Upper lobe of left lung (tissue), 6 donors: Measurements from ENCODE around the gene CDKN1B. TPM values are rescaled to one million over a fixed set of nuclear protein-coding genes. Genes with fewer than 3 reads are reported as not detected.

Experiments used
- ATAC-seq, 2 donors: fragments of 200-7000 bp; cut with Tn5 transposase; one replicate each; pipeline ENCODE4 v1.9.1; 2022; ENCODE audit warnings: mild to moderate bottlenecking in 2 of 2, moderate library complexity in 2 of 2; ENCODE audit not compliant: low FRiP score in 2 of 2
- DNase-seq, 2 donors: peaks; one replicate each; pipeline ENCODE4 v3.0.0-alpha.2; 2019 to 2020
- H3K27ac ChIP-seq, 4 donors: fragments of 200-600 bp; sonication (generic); one replicate each; pipeline ENCODE4 v1.5.1; 2016 to 2019
- H3K27me3 ChIP-seq, 4 donors: fragments of 200-600 bp; sonication (generic); one replicate each; pipeline ENCODE4 v1.5.1; 2017 to 2019
- H3K36me3 ChIP-seq, 4 donors: fragments of 200-600 bp; sonication (generic); one replicate each; pipeline ENCODE4 v1.5.1; 2016 to 2019
- H3K4me1 ChIP-seq, 4 donors: fragments of 200-600 bp; sonication (generic); one replicate each; pipeline ENCODE4 v1.5.1; 2018 to 2019
- H3K4me3 ChIP-seq, 4 donors: fragments of 200-600 bp; sonication (generic); one replicate each; pipeline ENCODE4 v1.5.1; 2017 to 2019; ENCODE audit warnings: mild to moderate bottlenecking in 2 of 4, moderate library complexity in 1 of 4
- H3K9me3 ChIP-seq, 4 donors: fragments of 200-600 bp; sonication (generic); one replicate each; pipeline ENCODE4 v1.5.1; 2018 to 2019
- EP300 ChIP-seq, 4 donors: sonication (generic); formaldehyde crosslinking; IDR thresholded peaks; one replicate each; pipeline ENCODE4 v1.5.1; 2017; ENCODE audit warnings: antibody characterized with exemption in 4 of 4, control low read depth in 2 of 4
- POLR2A ChIP-seq, 4 donors: fragments of 450-650 bp; IDR thresholded peaks; one replicate each; pipeline ENCODE4 v1.5.1; 2016 to 2017; ENCODE audit warnings: antibody characterized with exemption in 4 of 4, mild to moderate bottlenecking in 2 of 4
- POLR2AphosphoS5 ChIP-seq, 2 donors: sonication (generic); formaldehyde crosslinking; IDR thresholded peaks; one replicate each; pipeline ENCODE4 v1.5.1; 2017; ENCODE audit warnings: antibody characterized with exemption in 2 of 2
- WGBS, 2 donors: methylation state at CpG; one replicate each; pipeline ENCODE4 v1.1.5; 2017 to 2018; 5-methylcytosine and 5-hydroxymethylcytosine counted together
- total RNA-seq, 6 donors: library from RNA; depleted of rRNA in 4 of 6; stranded (reverse); fragments of >200 nt in 4 of 6; gene quantifications; one replicate each; pipeline versions ENCODE4 v1.1.0 to v1.2.1, GENCODE V29; 2016 to 2021
- TF ChIP-seq, protein P1 (sequence below), 6 experiments: fragments of 450-650 bp in 4 of 6; fragments of 200-600 bp in 2 of 6; sonication (generic) in 2 of 6; IDR thresholded peaks; one replicate each; pipeline ENCODE4 v1.5.1; 2016 to 2019; ENCODE audit warnings: antibody characterized with exemption in 6 of 6
- donor health status: DM: no; HTN: no; CAD: no; lungs with moderate emphysema.
- donor health status: DM: no; HTN: yes; CAD: no; lungs with severe emphysema.

The CDKN1B gene
- total RNA-seq, 6 donors from 2014 or later = 42.1 to 85.5 (median 72.3) TPM

DNA sequence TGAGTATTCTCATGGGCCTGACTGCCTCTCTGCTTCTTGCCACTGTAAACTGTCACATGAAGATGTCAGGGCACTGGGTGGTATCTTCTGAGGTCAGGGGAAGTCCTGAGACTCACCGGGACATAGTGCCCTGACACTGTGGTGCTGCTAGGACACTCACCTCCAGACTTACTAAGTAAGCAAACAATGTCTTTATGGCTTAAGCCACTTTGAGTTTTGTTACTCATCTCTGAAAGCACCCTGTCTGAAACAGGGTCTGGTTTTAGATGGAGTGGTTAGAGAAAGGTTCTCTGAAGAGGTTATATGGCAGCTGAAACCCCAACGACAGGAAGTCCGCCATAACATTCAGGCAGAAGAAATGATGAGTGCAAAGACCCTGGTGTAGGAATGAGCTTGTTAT is 43.9 kb upstream of the CDKN1B start:
- no peaks in the 10 kb centered on the region for H3K27me3 ChIP-seq
- 79 to 84% methylated on average over 3 of the region's 3 CpGs for WGBS, 2 donors
- no peak overlapping the region for H3K4me3 ChIP-seq
- H3K27ac ChIP-seq = no peak overlapping the region
- no peaks in the 10 kb centered on the region for H3K4me1 ChIP-seq
- H3K9me3 ChIP-seq = no peaks in the 10 kb centered on the region
- ATAC-seq (no peak), DNase-seq (no peak)
- TF ChIP-seq POLR2AphosphoS5 (IDR thresholded peaks at IDR 0.05) (no peak), EP300 (IDR thresholded peaks at IDR 0.05) (no peak), POLR2A (IDR thresholded peaks at IDR 0.05) (no peak)
- TF ChIP-seq, protein P1, sequence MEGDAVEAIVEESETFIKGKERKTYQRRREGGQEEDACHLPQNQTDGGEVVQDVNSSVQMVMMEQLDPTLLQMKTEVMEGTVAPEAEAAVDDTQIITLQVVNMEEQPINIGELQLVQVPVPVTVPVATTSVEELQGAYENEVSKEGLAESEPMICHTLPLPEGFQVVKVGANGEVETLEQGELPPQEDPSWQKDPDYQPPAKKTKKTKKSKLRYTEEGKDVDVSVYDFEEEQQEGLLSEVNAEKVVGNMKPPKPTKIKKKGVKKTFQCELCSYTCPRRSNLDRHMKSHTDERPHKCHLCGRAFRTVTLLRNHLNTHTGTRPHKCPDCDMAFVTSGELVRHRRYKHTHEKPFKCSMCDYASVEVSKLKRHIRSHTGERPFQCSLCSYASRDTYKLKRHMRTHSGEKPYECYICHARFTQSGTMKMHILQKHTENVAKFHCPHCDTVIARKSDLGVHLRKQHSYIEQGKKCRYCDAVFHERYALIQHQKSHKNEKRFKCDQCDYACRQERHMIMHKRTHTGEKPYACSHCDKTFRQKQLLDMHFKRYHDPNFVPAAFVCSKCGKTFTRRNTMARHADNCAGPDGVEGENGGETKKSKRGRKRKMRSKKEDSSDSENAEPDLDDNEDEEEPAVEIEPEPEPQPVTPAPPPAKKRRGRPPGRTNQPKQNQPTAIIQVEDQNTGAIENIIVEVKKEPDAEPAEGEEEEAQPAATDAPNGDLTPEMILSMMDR (IDR thresholded peaks at IDR 0.05) = no peak
- no peaks in the 10 kb centered on the region for H3K36me3 ChIP-seq

GRCh38 chr12:12676605-12677004 is 40.6 kb upstream of the CDKN1B start:
- ATAC-seq = no peak
- Histone ChIP-seq H3K4me1 (no peaks in the 10 kb centered on the region), H3K9me3 (no peaks in the 10 kb centered on the region), H3K36me3 (no peaks in the 10 kb centered on the region), H3K4me3 (no peak overlapping the region), H3K27ac (no peak overlapping the region), H3K27me3 (no peaks in the 10 kb centered on the region)
- no peak for TF ChIP-seq POLR2A (IDR thresholded peaks at IDR 0.05)
- TF ChIP-seq, protein P1 (IDR thresholded peaks at IDR 0.05) = no peak
- TF ChIP-seq POLR2AphosphoS5 (IDR thresholded peaks at IDR 0.05) = no peak
- no peak for TF ChIP-seq EP300 (IDR thresholded peaks at IDR 0.05)
- DNase-seq = no peak
- 35 to 36% methylated on average over 3 of the region's 3 CpGs for WGBS, 2 donors

GRCh38 chr12:12681061-12681765 is 36.0 kb upstream of the CDKN1B start:
- Histone ChIP-seq H3K4me1 (peaks cover 0 to 6% (median 3%) of the 10 kb centered on the region in 4 donors), H3K27ac (no peak overlapping the region), H3K9me3 (no peaks in the 10 kb centered on the region), H3K36me3 (no peaks in the 10 kb centered on the region), H3K4me3 (no peak overlapping the region), H3K27me3 (no peaks in the 10 kb centered on the region)
- WGBS, 2 donors = 93 to 95% methylated on average over 5 of the region's 5 CpGs
- TF ChIP-seq POLR2A (IDR thresholded peaks at IDR 0.05) = no peak
- TF ChIP-seq POLR2AphosphoS5 (IDR thresholded peaks at IDR 0.05) = no peak
- TF ChIP-seq EP300 (IDR thresholded peaks at IDR 0.05) = no peak
- TF ChIP-seq, protein P1 (IDR thresholded peaks at IDR 0.05) = no peak
- DNase-seq = no peak
- no peak for ATAC-seq

DNA sequence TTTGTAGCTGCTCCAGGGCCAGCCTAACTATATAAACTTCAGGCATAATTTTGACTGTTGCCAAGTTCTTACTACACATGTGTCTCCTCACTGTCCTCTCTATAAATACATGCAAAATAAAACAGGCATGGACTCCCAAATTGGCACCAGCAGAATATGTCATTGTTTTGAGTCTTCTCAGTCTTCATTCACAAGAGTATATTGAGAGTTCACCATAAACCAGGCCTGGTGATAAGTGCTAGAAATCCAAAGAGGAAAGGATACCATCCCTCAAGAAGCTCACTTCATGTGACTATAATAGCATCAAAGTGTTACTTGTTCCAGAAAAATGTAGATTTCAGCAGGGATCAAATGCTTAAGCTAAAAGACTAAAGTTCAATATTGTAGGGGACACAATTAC is 34.9 kb upstream of the CDKN1B start:
- Histone ChIP-seq H3K27me3 (no peaks in the 10 kb centered on the region), H3K36me3 (no peaks in the 10 kb centered on the region), H3K9me3 (no peaks in the 10 kb centered on the region), H3K4me3 (no peak overlapping the region), H3K27ac (no peak overlapping the region), H3K4me1 (peaks cover 0 to 6% (median 3%) of the 10 kb centered on the region in 4 donors)
- DNase-seq = no peak
- TF ChIP-seq, protein P1 (IDR thresholded peaks at IDR 0.05) = no peak
- TF ChIP-seq EP300 (IDR thresholded peaks at IDR 0.05) = no peak
- no peak for TF ChIP-seq POLR2AphosphoS5 (IDR thresholded peaks at IDR 0.05)
- no peak for TF ChIP-seq POLR2A (IDR thresholded peaks at IDR 0.05)
- no peak for ATAC-seq

- no peaks in the 10 kb centered on the region for H3K9me3 ChIP-seq
- TF ChIP-seq POLR2AphosphoS5 (IDR thresholded peaks at IDR 0.05) (no peak), POLR2A (IDR thresholded peaks at IDR 0.05) (no peak), EP300 (IDR thresholded peaks at IDR 0.05) (no peak)
- TF ChIP-seq, protein P1 (IDR thresholded peaks at IDR 0.05) = no peak
- H3K27me3 ChIP-seq = no peaks in the 10 kb centered on the region
- no peak overlapping the region for H3K4me3 ChIP-seq
- ATAC-seq (no peak), DNase-seq (no peak)
- 88 to 93% methylated on average over 4 of the region's 4 CpGs for WGBS, 2 donors
- peaks cover 0 to 6% (median 3%) of the 10 kb centered on the region in 4 donors for H3K4me1 ChIP-seq
- no peak overlapping the region for H3K27ac ChIP-seq
- H3K36me3 ChIP-seq = no peaks in the 10 kb centered on the region
Measured at GRCh38 chr12:12683136-12683697, 34.0 kb upstream of the CDKN1B start.
